ENCODE measurements around the gene PDLIM4. TPM values are rescaled to one million over a fixed set of nuclear protein-coding genes. Genes with fewer than 3 reads are reported as not detected.

Gene PDLIM4
- total RNA-seq, 1 donor, result 67.7 TPM

DNA sequence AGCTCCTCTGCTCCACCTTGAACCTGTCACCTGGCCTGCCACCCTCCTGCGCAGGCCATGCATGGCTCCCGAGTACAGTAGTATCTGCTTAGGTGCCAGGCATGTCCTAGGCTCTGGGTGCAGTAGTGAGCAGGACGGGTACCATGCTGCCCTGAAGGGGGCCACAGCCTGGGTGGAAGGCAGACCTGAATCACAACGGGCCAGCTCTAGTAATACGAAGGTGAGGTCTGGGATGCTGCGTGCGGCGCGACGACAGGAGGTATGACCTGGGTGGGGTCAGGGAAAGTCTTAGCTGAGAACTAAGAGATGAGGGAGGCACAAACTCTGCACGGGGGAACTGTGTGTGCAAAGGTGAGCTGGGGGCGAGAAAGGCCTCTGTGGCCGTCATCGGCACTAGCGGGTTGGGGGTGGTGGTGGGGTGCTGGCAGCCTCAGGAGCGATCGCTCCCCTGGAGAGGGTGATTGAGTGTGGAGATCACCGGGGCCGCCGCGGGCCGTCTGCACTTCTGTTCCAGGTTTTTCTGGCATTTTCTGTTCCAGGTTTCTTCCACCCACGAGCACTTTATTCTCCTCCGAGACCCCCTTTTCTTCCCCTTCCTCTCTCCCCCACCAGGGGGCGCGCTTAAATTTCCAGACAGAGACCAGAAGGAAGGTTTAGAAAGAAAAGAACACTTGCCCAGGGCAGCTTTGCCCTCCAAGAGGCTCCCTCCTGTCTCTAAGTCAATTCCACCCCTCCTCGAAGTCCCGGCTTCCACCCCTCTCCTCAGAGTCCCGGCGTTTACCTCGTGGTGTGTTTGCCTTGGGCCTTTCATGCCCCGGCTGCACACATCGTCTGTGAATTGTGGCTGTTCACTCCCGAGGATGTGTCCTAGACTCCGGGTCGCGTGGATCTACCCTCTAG lies 15.1 kb downstream of the PDLIM4 start:
- peaks cover 66% of the 10 kb centered on the region for H3K36me3 ChIP-seq (ENCODE audit: insufficient read depth, low read length)
- no peak overlapping the region for H2AFZ ChIP-seq (ENCODE audit: low read length)
- H3K4me3 ChIP-seq (ENCODE audit: insufficient read depth, low read length), result no peak overlapping the region
- peak; percentile 92 for DNase-seq (ENCODE audit: insufficient read length, low spot score, missing footprints)
- peak; percentile 82 for TF ChIP-seq CTCF (IDR thresholded peaks at IDR 0.05; ENCODE audit: extremely low read depth, low read depth, low read length)
- peaks cover 10% of the 10 kb centered on the region for H3K4me1 ChIP-seq (ENCODE audit: insufficient read depth, low read length)
- H3K79me2 ChIP-seq (ENCODE audit: insufficient read depth, low read length), result peaks cover 11% of the 10 kb centered on the region
- H4K20me1 ChIP-seq (ENCODE audit: insufficient read depth, low read length), result peaks cover 52% of the 10 kb centered on the region
- no peaks in the 10 kb centered on the region for H3K27me3 ChIP-seq (ENCODE audit: insufficient read depth, low read length)
- no peak overlapping the region for H3K4me2 ChIP-seq (ENCODE audit: insufficient read depth, low read length)
- no peak overlapping the region for H3K27ac ChIP-seq (ENCODE audit: low read depth, low read length)
- H3K9me3 ChIP-seq (ENCODE audit: low read depth, low read length), result no peaks in the 10 kb centered on the region

DNA sequence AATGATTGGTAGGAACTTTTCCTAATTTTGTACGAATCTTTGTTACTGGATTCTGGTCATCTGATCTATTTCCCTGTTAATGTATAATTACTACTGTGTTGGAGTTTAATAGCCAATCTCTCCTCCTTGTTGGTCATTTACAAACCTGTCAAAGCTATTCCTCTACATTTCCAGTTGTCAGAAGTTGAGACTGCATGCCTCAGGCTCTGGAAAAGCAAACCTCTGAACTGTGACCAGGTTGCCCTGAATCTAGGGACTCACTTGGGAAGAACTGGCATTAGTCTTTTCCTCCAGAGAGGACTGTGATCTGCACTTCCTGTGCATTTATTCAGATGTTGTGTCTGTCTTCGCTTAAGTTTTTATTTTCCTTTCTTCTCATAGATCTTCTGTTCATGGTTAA lies 16.1 kb downstream of the PDLIM4 start:
- H3K27me3 ChIP-seq (ENCODE audit: insufficient read depth, low read length), result no peaks in the 10 kb centered on the region
- no peaks in the 10 kb centered on the region for H3K79me2 ChIP-seq (ENCODE audit: insufficient read depth, low read length)
- H3K9me3 ChIP-seq (ENCODE audit: low read depth, low read length), result no peaks in the 10 kb centered on the region
- H3K4me1 ChIP-seq (ENCODE audit: insufficient read depth, low read length), result peaks cover 8% of the 10 kb centered on the region
- H3K27ac ChIP-seq (ENCODE audit: low read depth, low read length), result no peak overlapping the region
- peaks cover 55% of the 10 kb centered on the region for H3K36me3 ChIP-seq (ENCODE audit: insufficient read depth, low read length)
- no peak overlapping the region for H3K4me3 ChIP-seq (ENCODE audit: insufficient read depth, low read length)
- TF ChIP-seq CTCF (IDR thresholded peaks at IDR 0.05; ENCODE audit: extremely low read depth, low read depth, low read length), result no peak
- peaks cover 46% of the 10 kb centered on the region for H4K20me1 ChIP-seq (ENCODE audit: insufficient read depth, low read length)
- no peak overlapping the region for H2AFZ ChIP-seq (ENCODE audit: low read length)
- no peak overlapping the region for H3K4me2 ChIP-seq (ENCODE audit: insufficient read depth, low read length)
- DNase-seq (ENCODE audit: insufficient read length, low spot score, missing footprints), result peak; percentile 49

DNA sequence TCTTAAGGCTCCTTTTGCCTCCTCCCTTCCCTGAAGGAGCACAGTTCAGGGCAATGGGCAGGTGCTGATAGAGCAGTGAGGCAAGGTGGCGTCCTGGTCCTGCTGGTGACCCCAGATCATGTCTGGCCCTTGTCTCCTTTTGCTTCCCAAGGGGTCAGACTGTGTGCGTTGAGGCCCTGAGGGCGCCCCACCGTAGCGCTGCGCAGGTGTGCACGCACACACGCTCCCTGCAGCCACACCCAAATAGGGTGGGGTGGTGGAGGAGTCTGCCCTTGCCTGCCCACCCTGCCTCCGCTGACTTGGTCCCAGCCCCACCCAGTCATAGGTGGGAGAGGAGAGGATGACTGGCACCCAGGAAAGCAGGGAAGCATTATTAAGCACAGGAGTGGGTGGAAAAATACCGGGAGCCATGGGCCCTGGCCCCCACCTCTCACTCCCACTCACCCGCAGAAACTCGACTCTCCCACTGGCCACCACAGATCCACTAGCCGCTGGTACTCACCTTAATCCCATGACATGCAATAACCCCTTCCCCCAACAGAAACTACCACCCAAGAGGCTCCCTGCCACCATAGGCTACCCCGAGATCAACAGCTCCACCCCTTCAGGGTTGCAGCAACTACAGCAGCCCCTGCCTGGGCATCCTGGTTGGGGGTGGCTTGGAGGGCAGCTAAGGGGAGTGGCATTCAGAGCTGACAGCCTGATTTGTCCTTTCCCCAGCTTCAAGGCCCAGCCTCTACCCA lies 16.7 kb downstream of the PDLIM4 start:
- Histone ChIP-seq H3K4me2 (ENCODE audit: insufficient read depth, low read length) (no peak overlapping the region), H4K20me1 (ENCODE audit: insufficient read depth, low read length) (peaks cover 40% of the 10 kb centered on the region), H3K79me2 (ENCODE audit: insufficient read depth, low read length) (no peaks in the 10 kb centered on the region), H3K27me3 (ENCODE audit: insufficient read depth, low read length) (no peaks in the 10 kb centered on the region), H2AFZ (ENCODE audit: low read length) (no peak overlapping the region), H3K4me3 (ENCODE audit: insufficient read depth, low read length) (no peak overlapping the region), H3K27ac (ENCODE audit: low read depth, low read length) (no peak overlapping the region), H3K4me1 (ENCODE audit: insufficient read depth, low read length) (peaks cover 2% of the 10 kb centered on the region), H3K9me3 (ENCODE audit: low read depth, low read length) (no peaks in the 10 kb centered on the region), H3K36me3 (ENCODE audit: insufficient read depth, low read length) (peaks cover 50% of the 10 kb centered on the region)
- no peak for TF ChIP-seq CTCF (IDR thresholded peaks at IDR 0.05; ENCODE audit: extremely low read depth, low read depth, low read length)
- peak; percentile 79 for DNase-seq (ENCODE audit: insufficient read length, low spot score, missing footprints)
